IMR-90 (cell line): Measurements from ENCODE around the gene S100A6. TPM values are rescaled to one million over a fixed set of nuclear protein-coding genes. Genes with fewer than 3 reads are reported as not detected.

Experiments used
- ATAC-seq: fragments of 200-7000 bp; cut with Tn5 transposase; 2 replicates; pipeline ENCODE4 v1.9.1; 2020; ENCODE audit warnings: low read depth, mild to moderate bottlenecking, moderate library complexity
- BruUV-seq: library from RNA; stranded (reverse); fragments of 400-500 nt; replicated peaks from 2 replicates; lab custom pipeline; 2021; lab: Mats Ljungman, UMichigan
- CTCF ChIA-PET: fragments of 300-600 bp; formaldehyde crosslinking; extraction: SDS; loops from one replicate; lab custom pipeline; 2021; ENCODE audit warnings: antibody characterized with exemption; lab: Yijun Ruan, JAX
- POLR2A ChIA-PET: fragments of 300-600 bp; sonication (Branson Sonifier 250); formaldehyde crosslinking; loops from one replicate; lab custom pipeline; 2022; ENCODE audit warnings: antibody characterized with exemption; ENCODE audit not compliant: unreplicated experiment; lab: Charles Lee
- DNase-seq: peaks from one replicate; pipeline ENCODE4 v3.0.0; 2013
- H2AFZ ChIP-seq: replicated peaks from 2 replicates; pipeline ENCODE3; 2013; ENCODE audit warnings: low read length, mild to moderate bottlenecking; ENCODE audit not compliant: poor library complexity
- H2AK5ac ChIP-seq: 2 replicates; pipeline ENCODE4 v1.6.1; 2013; ENCODE audit warnings: low read depth, low read length, inconsistent platforms
- H2AK9ac ChIP-seq: replicated peaks from 2 replicates; pipeline ENCODE3; 2013; ENCODE audit warnings: mild to moderate bottlenecking, low read depth, low read length, moderate library complexity; ENCODE audit not compliant: poor library complexity
- H2BK120ac ChIP-seq: 2 replicates; pipeline ENCODE4 v1.6.1; 2013; ENCODE audit warnings: low read depth, low read length, inconsistent platforms
- H2BK15ac ChIP-seq: 3 replicates; pipeline ENCODE4 v1.6.1; 2013; ENCODE audit warnings: low read depth, low read length, inconsistent platforms
- H2BK20ac ChIP-seq: 2 replicates; pipeline ENCODE4 v1.6.1; 2013; ENCODE audit warnings: low read depth, mild to moderate bottlenecking, inconsistent platforms, low read length, moderate library complexity
- H2BK5ac ChIP-seq: 2 replicates; pipeline ENCODE4 v1.6.1; 2013; ENCODE audit warnings: mild to moderate bottlenecking, low read depth, low read length, inconsistent platforms; ENCODE audit not compliant: poor library complexity, severe bottlenecking
- H3K14ac ChIP-seq: replicated peaks from 2 replicates; pipeline ENCODE4 v1.6.1; 2013; ENCODE audit warnings: low read depth, low read length, inconsistent platforms
- H3K18ac ChIP-seq: 2 replicates; pipeline ENCODE4 v1.6.1; 2013; ENCODE audit warnings: low read depth, low read length, control low read depth
- H3K23ac ChIP-seq: 2 replicates; pipeline ENCODE4 v1.6.1; 2013; ENCODE audit warnings: low read depth, low read length, inconsistent platforms
- H3K27ac ChIP-seq: 2 replicates; pipeline ENCODE4 v1.5.1; 2013; ENCODE audit warnings: mild to moderate bottlenecking, control low read depth, low read length; ENCODE audit not compliant: insufficient read depth
- H3K27me3 ChIP-seq: 2 replicates; pipeline ENCODE4 v1.6.1; 2013; ENCODE audit warnings: low read length; ENCODE audit not compliant: control insufficient read depth, insufficient read depth
- H3K36me3 ChIP-seq: 2 replicates; pipeline ENCODE4 v1.6.1; 2013; ENCODE audit warnings: low read length, mixed read lengths; ENCODE audit not compliant: control insufficient read depth, insufficient read depth
- H3K4ac ChIP-seq: 2 replicates; pipeline ENCODE4 v1.6.1; 2013; ENCODE audit warnings: low read depth, low read length, inconsistent platforms
- H3K4me1 ChIP-seq: 2 replicates; pipeline ENCODE4 v1.6.1; 2013; ENCODE audit warnings: low read length, mixed read lengths; ENCODE audit not compliant: control insufficient read depth, insufficient read depth
- H3K4me2 ChIP-seq: 2 replicates; pipeline ENCODE4 v1.6.1; 2013; ENCODE audit warnings: low read depth, mild to moderate bottlenecking, control low read depth, low read length, moderate library complexity
- H3K4me3 ChIP-seq: 2 replicates; pipeline ENCODE4 v1.5.1; 2013; ENCODE audit warnings: low read depth, mild to moderate bottlenecking, control low read depth, low read length, moderate library complexity; ENCODE audit not compliant: insufficient read depth
- H3K56ac ChIP-seq: 2 replicates; pipeline ENCODE4 v1.6.1; 2013; ENCODE audit warnings: low read length, inconsistent platforms; ENCODE audit not compliant: insufficient read depth; ENCODE audit errors: extremely low read depth
- H3K79me1 ChIP-seq, 2 experiments: 2 replicates each; pipeline ENCODE4 v1.6.1; 2013; ENCODE audit warnings: low read length in 2 of 2, inconsistent platforms in 1 of 2, low read depth in 1 of 2
- H3K9ac ChIP-seq: 2 replicates; pipeline ENCODE4 v1.6.1; 2013; ENCODE audit warnings: low read depth, low read length, control low read depth
- H3K9me1 ChIP-seq: 2 replicates; pipeline ENCODE4 v1.6.1; 2013; ENCODE audit warnings: low read length, inconsistent platforms; ENCODE audit not compliant: insufficient read depth
- H3K9me3 ChIP-seq: 2 replicates; pipeline ENCODE4 v1.6.1; 2013; ENCODE audit warnings: low read length; ENCODE audit not compliant: control insufficient read depth, insufficient read depth
- H4K20me1 ChIP-seq: 2 replicates; pipeline ENCODE4 v1.6.1; 2013; ENCODE audit warnings: low read length, inconsistent platforms; ENCODE audit not compliant: insufficient read depth
- H4K5ac ChIP-seq: 2 replicates; pipeline ENCODE4 v1.6.1; 2013; ENCODE audit warnings: mild to moderate bottlenecking, low read depth, low read length, control low read depth
- H4K8ac ChIP-seq, 2 experiments: 2 replicates each; pipeline ENCODE4 v1.6.1; 2013; ENCODE audit warnings: low read depth in 2 of 2, low read length in 2 of 2, control low read depth in 1 of 2, inconsistent platforms in 1 of 2
- H4K91ac ChIP-seq: 2 replicates; pipeline ENCODE4 v1.6.1; 2013; ENCODE audit warnings: low read depth, low read length, inconsistent platforms; ENCODE audit not compliant: insufficient read depth
- BHLHE40 ChIP-seq: fragments of 150-350 bp; IDR thresholded peaks from 2 replicates; pipeline ENCODE4 v1.6.1; 2016; ENCODE audit warnings: mild to moderate bottlenecking, low read depth, low read length
- CHD1 ChIP-seq: IDR thresholded peaks from 2 replicates; pipeline ENCODE4 v1.6.1; 2012; ENCODE audit warnings: low read depth, low read length, improper control_type of control experiment
- CTCF ChIP-seq: conservative IDR thresholded peaks from 2 replicates; pipeline ENCODE4 v1.5.1; 2012; ENCODE audit warnings: mild to moderate bottlenecking, low read depth, low read length, improper control_type of control experiment
- ELK1 ChIP-seq: fragments of 150-350 bp; IDR thresholded peaks from 2 replicates; pipeline ENCODE4 v1.6.1; 2016; ENCODE audit warnings: low read depth, mild to moderate bottlenecking, low read length, moderate library complexity, borderline replicate concordance
- FOS ChIP-seq: fragments of 150-350 bp; IDR thresholded peaks from 2 replicates; pipeline ENCODE4 v1.6.1; 2016; ENCODE audit warnings: low read depth, low read length
- MAZ ChIP-seq: IDR thresholded peaks from 2 replicates; pipeline ENCODE4 v1.6.1; 2012; ENCODE audit warnings: low read depth, mild to moderate bottlenecking, low read length, improper control_type of control experiment, moderate library complexity, borderline replicate concordance
- POLR2A ChIP-seq: IDR thresholded peaks from 2 replicates; pipeline ENCODE4 v1.6.1; 2012; ENCODE audit warnings: mild to moderate bottlenecking, low read depth, low read length
- USF2 ChIP-seq: fragments of 150-350 bp; IDR thresholded peaks from 2 replicates; pipeline ENCODE4 v1.6.1; 2017; ENCODE audit warnings: mild to moderate bottlenecking, antibody characterized with exemption, low read length, low read depth
- WGBS, 2 experiments: methylation state at CpG; one replicate each; pipeline versions ENCODE4 v1.1.5 to v1.1.7; 2013; ENCODE audit warnings: missing lambda C conversion rate in 2 of 2; ENCODE audit not compliant: insufficient read length in 1 of 2; ENCODE audit errors: extremely low coverage in 2 of 2; 5-methylcytosine and 5-hydroxymethylcytosine counted together
- dilution Hi-C: fragments of 300-500 bp; cut with HindIII; formaldehyde crosslinking; loops from one replicate; pipeline ENCODE4 v1.14.3; 2018; ENCODE audit warnings: low sequenced_read_pairs; ENCODE audit not compliant: unreplicated experiment
- in situ Hi-C: fragments of 300-500 bp; cut with MboI; formaldehyde crosslinking; loops from 3 replicates; pipeline ENCODE4 v1.14.3; 2019; ENCODE audit warnings: low sequenced_read_pairs, inconsistent platforms, mixed read lengths
- intact Hi-C: fragments of 100-400 bp; cut with micrococcal nuclease; formaldehyde crosslinking; loops from 2 replicates; pipeline ENCODE4 v1.10.0; 2022
- polyA plus RNA-seq, 3 experiments: library from polyadenylated mRNA; depleted of rRNA; stranded (reverse); fragments of >200 nt; gene quantifications; 2 replicates each; pipeline ENCODE4 v1.2.3, GENCODE V29; 2012; ENCODE audit warnings: low replicate concordance in 1 of 3
- total RNA-seq: library from RNA; depleted of rRNA; stranded (reverse); fragments of >200 nt; gene quantifications from 2 replicates; pipeline ENCODE4 v1.2.3, GENCODE V29; 2012

The S100A6 gene
- total and polyA plus RNA-seq, 2 of the 4 experiments (the other 2 are of a cell fraction), result 373 to 1,755 TPM

- Histone ChIP-seq H3K36me3 (no peaks in the 10 kb centered on the region), H4K91ac (peak overlapping the region; percentile 93), H4K20me1 (no peaks in the 10 kb centered on the region), H4K8ac (peak overlapping the region; percentile 43 to 87; a peak in 2 of 4 replicates), H2BK120ac (peak overlapping the region; percentile 97), H3K9me1 (peaks cover 59% of the 10 kb centered on the region), H3K9ac (no peak overlapping the region), H3K14ac (peak overlapping the region; percentile 35), H2AK5ac (peak overlapping the region; percentile 96), H4K5ac (no peak overlapping the region), H2BK5ac (peak overlapping the region; percentile 42), H3K9me3 (no peaks in the 10 kb centered on the region), H2BK15ac (peak overlapping the region; percentile 90; the same call in 2 of the 3 replicates), H3K4ac (peak overlapping the region; percentile 96), H3K79me1 (peaks cover 0 to 27% of the 10 kb centered on the region in 2 experiments; a peak in 3 of 4 replicates), H2AK9ac (peak overlapping the region; percentile 96), H3K4me2 (no peak overlapping the region), H3K4me3 (no peak overlapping the region), H2AFZ (peak overlapping the region; percentile 77), H3K23ac (0 out of 2 replicates have a peak overlapping the region, but pooled peaks have one; percentile 55), H3K27ac (no peak overlapping the region), H3K27me3 (no peaks in the 10 kb centered on the region), H3K56ac (no peak overlapping the region), H2BK20ac (peak overlapping the region; percentile 94), H3K4me1 (peaks cover 42% of the 10 kb centered on the region), H3K18ac (no peak overlapping the region)
- no peak for TF ChIP-seq ELK1
- no peak for TF ChIP-seq CTCF
- TF ChIP-seq CHD1, result no peak
- TF ChIP-seq BHLHE40, result no peak
- no peak for TF ChIP-seq POLR2A
- no peak for TF ChIP-seq MAZ
- TF ChIP-seq FOS, result no peak
- TF ChIP-seq USF2, result no peak
- intact Hi-C loops, result no loop called here
- ChIA-PET CTCF (interaction anchor here (1.2 kb wide), 1 partner anchor 18 kb away, joined by 4 read pairs; no protein-coding TSS in a partner anchor), POLR2A (interaction anchor here (1.6 kb wide), 1 partner anchor 15 kb away, joined by 14 read pairs; the partner anchor contains the start of gene S100A6)
- dilution Hi-C loops, result no loop called here
- DNase-seq (no peak), ATAC-seq (no peak)
- BruUV-seq, result no TSS peak
- in situ Hi-C loops, result no loop called here
- 92% methylated on average over 2 of the region's 4 CpGs; no CpG with 5 or more reads in 1 of the 2 experiments for WGBS, 2 experiments
These were observed 14.6 kb upstream of the S100A6 start for GRCh38 chr1:153550398-153550758.
